DOHH2 (cell line): ENCODE measurements around the gene VWA5B2.

ENCODE experiments used
- H3F3A ChIP-seq: fragments of 200-600 bp; sonication (generic), shearing (Covaris generic); 2 replicates; pipeline ENCODE4 v1.6.0; 2016; ENCODE audit warnings: antibody characterized with exemption, mild to moderate bottlenecking; ENCODE audit not compliant: control insufficient read depth, insufficient read depth
- H3K27ac ChIP-seq: fragments of 200-600 bp; sonication (generic); 2 replicates; pipeline ENCODE4 v1.5.1; 2014; ENCODE audit warnings: low read depth, mild to moderate bottlenecking, low read length, moderate library complexity
- H3K27me3 ChIP-seq: fragments of 200-600 bp; sonication (generic); 2 replicates; pipeline ENCODE4 v1.6.1; 2014; ENCODE audit warnings: mild to moderate bottlenecking, low read length, mixed read lengths; ENCODE audit not compliant: control insufficient read depth
- H3K36me3 ChIP-seq: fragments of 200-600 bp; sonication (generic); 2 replicates; pipeline ENCODE4 v1.6.1; 2014; ENCODE audit warnings: mild to moderate bottlenecking, low read length, moderate library complexity, mixed read lengths; ENCODE audit not compliant: control insufficient read depth
- H3K4me1 ChIP-seq: fragments of 200-600 bp; sonication (generic); 2 replicates; pipeline ENCODE4 v1.6.1; 2014; ENCODE audit warnings: mild to moderate bottlenecking, low read length, mixed read lengths; ENCODE audit not compliant: control insufficient read depth
- H3K4me2 ChIP-seq: fragments of 200-600 bp; sonication (generic); 2 replicates; pipeline ENCODE4 v1.6.0; 2014; ENCODE audit warnings: mild to moderate bottlenecking, low read length, moderate library complexity
- H3K4me3 ChIP-seq: fragments of 200-600 bp; sonication (generic); 2 replicates; pipeline ENCODE4 v1.5.1; 2014; ENCODE audit warnings: mild to moderate bottlenecking, low read length, mixed read lengths
- H3K79me2 ChIP-seq: fragments of 200-600 bp; sonication (generic); 2 replicates; pipeline ENCODE4 v1.6.1; 2014; ENCODE audit warnings: mild to moderate bottlenecking, low read length, mixed read lengths; ENCODE audit not compliant: control insufficient read depth
- H3K9me2 ChIP-seq: fragments of 200-600 bp; sonication (generic); replicated peaks from 2 replicates; pipeline ENCODE4 v1.6.1; 2014; ENCODE audit warnings: mild to moderate bottlenecking, low read length, mixed read lengths; ENCODE audit not compliant: control insufficient read depth
- H3K9me3 ChIP-seq: fragments of 200-600 bp; sonication (generic); 2 replicates; pipeline ENCODE4 v1.6.1; 2014; ENCODE audit warnings: antibody characterized with exemption, low read length, mixed read lengths; ENCODE audit not compliant: control insufficient read depth, insufficient read depth
- H4K20me1 ChIP-seq: fragments of 200-600 bp; sonication (generic); 2 replicates; pipeline ENCODE4 v1.6.0; 2014; ENCODE audit warnings: low read depth, mild to moderate bottlenecking, antibody characterized with exemption, low read length, moderate library complexity; ENCODE audit not compliant: control insufficient read depth, insufficient read depth
- CTCF ChIP-seq: fragments of 200-600 bp; sonication (generic); IDR thresholded peaks from one replicate; pipeline ENCODE4 v1.5.1; 2014; ENCODE audit warnings: antibody characterized with exemption, mild to moderate bottlenecking, low read depth, low read length; ENCODE audit not compliant: poor library complexity, severe bottlenecking
- EZH2phosphoT487 ChIP-seq: fragments of 200-600 bp; sonication (generic); IDR thresholded peaks from 2 replicates; pipeline ENCODE4 v1.6.1; 2017; ENCODE audit warnings: borderline replicate concordance, mild to moderate bottlenecking, antibody characterized with exemption, low read length, moderate library complexity, mixed read lengths

VWA5B2 gene

GRCh38 chr3:184234224-184234623, 4.8 kb downstream of the VWA5B2 start:
- Histone ChIP-seq H3K9me2 (no peaks in the 10 kb centered on the region), H3K4me2 (no peak overlapping the region), H3F3A (0 out of 2 replicates have a peak, but pooled peaks cover 5% of the 10 kb centered on the region), H4K20me1 (no peaks in the 10 kb centered on the region), H3K4me3 (no peak overlapping the region), H3K79me2 (no peaks in the 10 kb centered on the region), H3K4me1 (peaks cover 28% of the 10 kb centered on the region), H3K9me3 (no peaks in the 10 kb centered on the region), H3K27ac (no peak overlapping the region), H3K27me3 (peaks cover 35% of the 10 kb centered on the region), H3K36me3 (no peaks in the 10 kb centered on the region)
- TF ChIP-seq CTCF (no peak), EZH2phosphoT487 (no peak)

GRCh38 chr3:184234671-184235380, 5.4 kb downstream of the VWA5B2 start:
- Histone ChIP-seq H3K27ac (no peak overlapping the region), H3K9me2 (no peaks in the 10 kb centered on the region), H3K4me2 (no peak overlapping the region), H3K36me3 (no peaks in the 10 kb centered on the region), H4K20me1 (no peaks in the 10 kb centered on the region), H3K9me3 (no peaks in the 10 kb centered on the region), H3K79me2 (no peaks in the 10 kb centered on the region), H3K4me1 (peaks cover 22% of the 10 kb centered on the region), H3F3A (0 out of 2 replicates have a peak, but pooled peaks cover 5% of the 10 kb centered on the region), H3K27me3 (peaks cover 29% of the 10 kb centered on the region), H3K4me3 (no peak overlapping the region)
- TF ChIP-seq CTCF, result no peak
- no peak for TF ChIP-seq EZH2phosphoT487

- Histone ChIP-seq H3K9me3 (no peaks in the 10 kb centered on the region), H3K4me1 (peaks cover 17% of the 10 kb centered on the region), H4K20me1 (no peaks in the 10 kb centered on the region), H3F3A (0 out of 2 replicates have a peak, but pooled peaks cover 5% of the 10 kb centered on the region), H3K27me3 (peaks cover 22% of the 10 kb centered on the region), H3K79me2 (no peaks in the 10 kb centered on the region), H3K9me2 (no peaks in the 10 kb centered on the region), H3K27ac (no peak overlapping the region), H3K4me3 (no peak overlapping the region), H3K4me2 (no peak overlapping the region), H3K36me3 (no peaks in the 10 kb centered on the region)
- no peak for TF ChIP-seq CTCF
- no peak for TF ChIP-seq EZH2phosphoT487
These were observed 6.1 kb downstream of the VWA5B2 start for GRCh38 chr3:184235381-184236032.
